H9 (cell line): ENCODE measurements around the gene TXNDC11. TPM values are rescaled to one million over a fixed set of nuclear protein-coding genes. Genes with fewer than 3 reads are reported as not detected.

Source experiments
- DNase-seq: peaks from one replicate; pipeline ENCODE4 v3.0.0-alpha.2; 2017
- H2AFZ ChIP-seq: one replicate; pipeline ENCODE4 v1.6.1; 2013; ENCODE audit warnings: mild to moderate bottlenecking, low read length, control low read depth, moderate library complexity
- H2AK5ac ChIP-seq: 2 replicates; pipeline ENCODE4 v1.6.1; 2013; ENCODE audit warnings: low read length, control low read depth, mixed read lengths; ENCODE audit not compliant: insufficient read length
- H2BK120ac ChIP-seq: one replicate; pipeline ENCODE4 v1.6.1; 2013; ENCODE audit warnings: low read depth, mild to moderate bottlenecking, low read length, control low read depth, inconsistent platforms; ENCODE audit not compliant: poor library complexity, severe bottlenecking
- H2BK12ac ChIP-seq: 2 replicates; pipeline ENCODE4 v1.6.1; 2013; ENCODE audit warnings: low read length, control low read depth, mixed read lengths, low read depth; ENCODE audit not compliant: insufficient read length
- H2BK15ac ChIP-seq: 2 replicates; pipeline ENCODE4 v1.6.1; 2013; ENCODE audit warnings: low read depth, low read length, control low read depth
- H2BK20ac ChIP-seq: one replicate; pipeline ENCODE4 v1.6.1; 2013; ENCODE audit warnings: low read depth, mild to moderate bottlenecking, low read length, control low read depth, inconsistent platforms; ENCODE audit not compliant: poor library complexity, severe bottlenecking
- H2BK5ac ChIP-seq: 2 replicates; pipeline ENCODE4 v1.6.1; 2013; ENCODE audit warnings: low read length, control low read depth, mixed read lengths; ENCODE audit not compliant: insufficient read length
- H3K14ac ChIP-seq: 2 replicates; pipeline ENCODE4 v1.6.1; 2013; ENCODE audit warnings: low read length, control low read depth; ENCODE audit not compliant: insufficient read depth
- H3K18ac ChIP-seq: 2 replicates; pipeline ENCODE4 v1.6.1; 2013; ENCODE audit warnings: low read depth, mild to moderate bottlenecking, mixed read lengths, low read length, control low read depth; ENCODE audit not compliant: insufficient read length
- H3K23ac ChIP-seq: 2 replicates; pipeline ENCODE4 v1.6.1; 2013; ENCODE audit warnings: low read length, control low read depth, mixed read lengths, low read depth; ENCODE audit not compliant: insufficient read length
- H3K23me2 ChIP-seq: 2 replicates; pipeline ENCODE4 v1.6.1; 2013; ENCODE audit warnings: low read depth, mild to moderate bottlenecking, mixed read lengths, low read length, control low read depth; ENCODE audit not compliant: insufficient read length, poor library complexity, severe bottlenecking
- H3K27ac ChIP-seq: 2 replicates; pipeline ENCODE4 v1.5.1; 2013; ENCODE audit warnings: low read length, control low read depth, mixed read lengths, low read depth; ENCODE audit not compliant: insufficient read length
- H3K27me3 ChIP-seq: 2 replicates; pipeline ENCODE4 v1.6.1; 2013; ENCODE audit warnings: low read length, control low read depth, inconsistent platforms; ENCODE audit not compliant: insufficient read depth
- H3K4ac ChIP-seq: 2 replicates; pipeline ENCODE4 v1.6.1; 2013; ENCODE audit warnings: low read depth, mild to moderate bottlenecking, control low read depth, inconsistent platforms, low read length, moderate library complexity
- H3K4me1 ChIP-seq: 2 replicates; pipeline ENCODE4 v1.6.1; 2013; ENCODE audit warnings: low read length, control low read depth, inconsistent platforms; ENCODE audit not compliant: insufficient read depth
- H3K4me2 ChIP-seq: 2 replicates; pipeline ENCODE4 v1.6.1; 2013; ENCODE audit warnings: low read length, control low read depth, mixed read lengths; ENCODE audit not compliant: insufficient read length, insufficient read depth
- H3K56ac ChIP-seq: 2 replicates; pipeline ENCODE4 v1.6.1; 2013; ENCODE audit warnings: low read depth, mild to moderate bottlenecking, mixed read lengths, low read length, control low read depth; ENCODE audit not compliant: insufficient read length
- H3K79me1 ChIP-seq: 2 replicates; pipeline ENCODE4 v1.6.1; 2013; ENCODE audit warnings: low read depth, mild to moderate bottlenecking, moderate library complexity, low read length, control low read depth, inconsistent platforms; ENCODE audit not compliant: insufficient read depth, poor library complexity, severe bottlenecking
- H3K79me2 ChIP-seq: 2 replicates; pipeline ENCODE4 v1.6.1; 2013; ENCODE audit warnings: low read length, control low read depth, inconsistent platforms; ENCODE audit not compliant: insufficient read depth
- H3K9ac ChIP-seq: 2 replicates; pipeline ENCODE4 v1.6.1; 2013; ENCODE audit warnings: low read length, control low read depth, mixed read lengths; ENCODE audit not compliant: insufficient read length; ENCODE audit errors: extremely low read depth
- H3K9me3 ChIP-seq: one replicate; pipeline ENCODE4 v1.6.1; 2013; ENCODE audit warnings: low read depth, low read length, inconsistent platforms; ENCODE audit not compliant: control insufficient read depth
- H3T11ph ChIP-seq: one replicate; pipeline ENCODE4 v1.6.1; 2013; ENCODE audit warnings: mild to moderate bottlenecking, low read length, control low read depth, inconsistent platforms
- H4K20me1 ChIP-seq: one replicate; pipeline ENCODE4 v1.6.1; 2013; ENCODE audit not compliant: control insufficient read depth, insufficient read length, insufficient read depth
- H4K5ac ChIP-seq: 2 replicates; pipeline ENCODE4 v1.6.1; 2013; ENCODE audit warnings: low read depth, mild to moderate bottlenecking, mixed read lengths, low read length, control low read depth; ENCODE audit not compliant: insufficient read length
- H4K8ac ChIP-seq: replicated peaks from 2 replicates; pipeline ENCODE4 v1.6.1; 2013; ENCODE audit warnings: low read length, control low read depth, mixed read lengths, low read depth; ENCODE audit not compliant: insufficient read length
- H4K91ac ChIP-seq: 2 replicates; pipeline ENCODE4 v1.6.1; 2013; ENCODE audit warnings: low read depth, mild to moderate bottlenecking, moderate library complexity, mixed read lengths, low read length, control low read depth; ENCODE audit not compliant: insufficient read length
- H3K27ac Mint-ChIP-seq, 3 experiments: 2 replicates in 2 of 3; 3 replicates in 1 of 3; pipeline ENCODE4 v1.8.0; 2020 to 2021; ENCODE audit warnings: mixed read lengths in 3 of 3, mild to moderate bottlenecking in 1 of 3, moderate library complexity in 1 of 3
- H3K27me3 Mint-ChIP-seq: 2 replicates; pipeline ENCODE4 v1.8.0; 2021; ENCODE audit warnings: low read depth, mild to moderate bottlenecking, moderate library complexity, mixed read lengths
- H3K36me3 Mint-ChIP-seq, 3 experiments: 2 replicates in 2 of 3; 3 replicates in 1 of 3; pipeline ENCODE4 v1.8.0; 2020 to 2021; ENCODE audit warnings: low read depth in 3 of 3, mixed read lengths in 3 of 3; ENCODE audit not compliant: insufficient read depth in 1 of 3
- H3K4me1 Mint-ChIP-seq, 2 experiments: 2 replicates each; pipeline ENCODE4 v1.8.0; 2020; ENCODE audit warnings: mixed read lengths in 2 of 2
- H3K4me3 Mint-ChIP-seq, 2 experiments: 2 replicates in 1 of 2; 3 replicates in 1 of 2; pipeline ENCODE4 v1.8.0; 2020 to 2021; ENCODE audit warnings: mild to moderate bottlenecking in 2 of 2, mixed read lengths in 2 of 2, moderate library complexity in 1 of 2
- H3K9me3 Mint-ChIP-seq, 2 experiments: 2 replicates in 1 of 2; 3 replicates in 1 of 2; pipeline ENCODE4 v1.8.0; 2020; ENCODE audit warnings: mild to moderate bottlenecking in 2 of 2, mixed read lengths in 2 of 2, moderate library complexity in 1 of 2
- CTCF ChIP-seq: fragments of 200-600 bp; sonication (generic); conservative IDR thresholded peaks from 3 replicates; pipeline ENCODE4 v1.8.0; 2021; ENCODE audit warnings: antibody characterized with exemption, mild to moderate bottlenecking
- WGBS: extraction: QIAGEN DNeasy Blood & Tissue Kit; methylation state at CpG from one replicate; pipeline ENCODE4 v1.1.7; 2013; ENCODE audit warnings: missing lambda C conversion rate, low lambda C conversion rate, mixed read lengths; ENCODE audit not compliant: insufficient read length; ENCODE audit errors: extremely low coverage; 5-methylcytosine and 5-hydroxymethylcytosine counted together
- total RNA-seq: library from RNA; stranded (reverse); gene quantifications from 2 replicates; pipeline ENCODE4 v1.2.1, GENCODE V29; 2021

TXNDC11 gene
- total RNA-seq, 1 experiment from 2014 or later = 12.2 TPM

- Histone ChIP-seq H2BK12ac (no peak overlapping the region), H2BK20ac (no peak overlapping the region), H3K27ac (peak overlapping the region; percentile 87), H3K56ac (no peak overlapping the region), H3K23me2 (peaks cover 3% of the 10 kb centered on the region), H3K18ac (peak overlapping the region; percentile 74), H3K4me1 (peaks cover 8% of the 10 kb centered on the region; the same call in 1 of the 2 replicates), H2BK15ac (no peak overlapping the region), H3K79me2 (no peaks in the 10 kb centered on the region), H3K79me1 (no peaks in the 10 kb centered on the region), H4K91ac (peak overlapping the region; percentile 4), H4K5ac (peak overlapping the region; percentile 8), H3K14ac (peak overlapping the region; percentile 91; the same call in 1 of the 2 replicates), H2BK5ac (peak overlapping the region; percentile 31), H2AFZ (no peak overlapping the region), H3K4ac (peak overlapping the region; percentile 35; the same call in 1 of the 2 replicates), H4K8ac (no peak overlapping the region), H3K23ac (no peak overlapping the region), H3K9me3 (no peaks in the 10 kb centered on the region), H3T11ph (peak overlapping the region; percentile 39), H3K4me2 (peak overlapping the region; percentile 58), H4K20me1 (no peaks in the 10 kb centered on the region), H3K9ac (peak overlapping the region; percentile 51), H2AK5ac (no peak overlapping the region), H3K27me3 (no peaks in the 10 kb centered on the region), H2BK120ac (no peak overlapping the region)
- DNase-seq = no peak
- Mint-ChIP-seq H3K9me3 (no peaks in the 10 kb centered on the region; a peak in 1 of 5 replicates), H3K4me3 (peak overlapping the region; percentile 57 to 69), H3K4me1 (peaks cover 28 to 44% of the 10 kb centered on the region in 2 experiments), H3K27me3 (peaks cover 6% of the 10 kb centered on the region), H3K27ac (peak overlapping the region; percentile 71 to 99 (median 98); a peak in 5 of 7 replicates), H3K36me3 (no peaks in the 10 kb centered on the region)
- WGBS = no CpG with 5 or more reads among the region's 12 CpGs
- no peak for TF ChIP-seq CTCF
Measured at GRCh38 chr16:11635679-11636171, 106.9 kb downstream of the TXNDC11 start.
